ENCODE data around the gene EN1. TPM values are rescaled to one million over a fixed set of nuclear protein-coding genes. Genes with fewer than 3 reads are reported as not detected.

The EN1 gene
- total RNA-seq, 1 experiment from 2014 or later: 0.26 TPM

GRCh38 chr2:118875318-118875717 lies 27.9 kb upstream of the EN1 start:
- intact Hi-C loops (cut with micrococcal nuclease; ENCODE audit: unreplicated experiment): no loop called here
- H3K9me3 ChIP-seq (ENCODE audit: control insufficient read depth, insufficient read depth, low read depth, low read length): no peaks in the 10 kb centered on the region
- H3K4me3 ChIP-seq (ENCODE audit: low read depth in 2 of 2, low read length in 2 of 2): no peak overlapping the region
- ChIA-PET POLR2A (no interaction called here), CTCF (interaction anchor here (0.6 kb wide), 1 partner anchor 434 kb away, joined by 21 read pairs; no protein-coding TSS in a partner anchor)
- in situ Hi-C loops (cut with HindIII; ENCODE audit: low pct_unique_long_range_greater_than_20kb, low sequenced_read_pairs): no loop called here
- H3K36me3 ChIP-seq (ENCODE audit: control insufficient read depth, insufficient read depth, low read length): no peaks in the 10 kb centered on the region
- no TSS peak for BruUV-seq (replicated peaks)
- TF ChIP-seq TCF7L2 (IDR thresholded peaks at IDR 0.05; ENCODE audit: low read depth, low read length): no peak
- no peak for TF ChIP-seq REST (IDR thresholded peaks at IDR 0.05; ENCODE audit: insufficient read depth in 1 of 2, low read depth in 2 of 2, low read length in 1 of 2)
- TF ChIP-seq CTCF (IDR thresholded peaks at IDR 0.05): no peak
- TF ChIP-seq SIN3A (IDR thresholded peaks at IDR 0.05; ENCODE audit: borderline replicate concordance, insufficient read depth, low read depth, low read length): no peak
- no peak overlapping the region for H3K27ac ChIP-seq (ENCODE audit: low read length)
- H3K27me3 ChIP-seq (ENCODE audit: control insufficient read depth, insufficient read depth, low read length): peaks cover 16% of the 10 kb centered on the region
- no peak for DNase-seq (ENCODE audit: low read depth, low spot score)
- ATAC-seq: no peak
- H3K4me1 ChIP-seq (ENCODE audit: control insufficient read depth, insufficient read depth, low read length): no peaks in the 10 kb centered on the region

GRCh38 chr2:118874324-118874723 lies 26.9 kb upstream of the EN1 start:
- no peak for ATAC-seq
- no peak for DNase-seq (ENCODE audit: low read depth, low spot score)
- Histone ChIP-seq H3K4me3 (ENCODE audit: low read depth in 2 of 2, low read length in 2 of 2) (no peak overlapping the region), H3K27me3 (ENCODE audit: control insufficient read depth, insufficient read depth, low read length) (peaks cover 11% of the 10 kb centered on the region), H3K36me3 (ENCODE audit: control insufficient read depth, insufficient read depth, low read length) (no peaks in the 10 kb centered on the region), H3K4me1 (ENCODE audit: control insufficient read depth, insufficient read depth, low read length) (no peaks in the 10 kb centered on the region), H3K27ac (ENCODE audit: low read length) (no peak overlapping the region), H3K9me3 (ENCODE audit: control insufficient read depth, insufficient read depth, low read depth, low read length) (no peaks in the 10 kb centered on the region)
- TF ChIP-seq SIN3A (IDR thresholded peaks at IDR 0.05; ENCODE audit: borderline replicate concordance, insufficient read depth, low read depth, low read length): no peak
- no peak for TF ChIP-seq POLR2AphosphoS5 (IDR thresholded peaks at IDR 0.05; ENCODE audit: low read depth, low read length)
- no peak for TF ChIP-seq REST (IDR thresholded peaks at IDR 0.05; ENCODE audit: insufficient read depth in 1 of 2, low read depth in 2 of 2, low read length in 1 of 2)
- TF ChIP-seq TCF7L2 (IDR thresholded peaks at IDR 0.05; ENCODE audit: low read depth, low read length): no peak
- no peak for TF ChIP-seq CTCF (IDR thresholded peaks at IDR 0.05)
- intact Hi-C loops (cut with micrococcal nuclease; ENCODE audit: unreplicated experiment): no loop called here
- no TSS peak for BruUV-seq (replicated peaks)
- CTCF ChIA-PET: no interaction called here
- in situ Hi-C loops (cut with HindIII; ENCODE audit: low pct_unique_long_range_greater_than_20kb, low sequenced_read_pairs): no loop called here
- POLR2A ChIA-PET: no interaction called here

Measured in Panc1 (cell line).